SK-N-SH (cell line): ENCODE measurements around the gene CACNA2D4.

ENCODE experiments used
- CHD2 ChIP-seq: fragments of 150-350 bp; IDR thresholded peaks from 2 replicates; pipeline ENCODE4 v1.6.1; 2018; ENCODE audit warnings: low read length; ENCODE audit not compliant: partially characterized antibody
- CTCF ChIP-seq: fragments of 200-600 bp; sonication (generic); IDR thresholded peaks from 2 replicates; pipeline ENCODE4 v1.6.1; 2017; ENCODE audit warnings: antibody characterized with exemption, mild to moderate bottlenecking, moderate library complexity
- EP300 ChIP-seq, 2 experiments: IDR thresholded peaks; 2 replicates each; pipeline versions ENCODE4 v1.4.0 to v1.6.1; 2012; ENCODE audit warnings: borderline replicate concordance in 1 of 2, low read depth in 1 of 2, low read length in 1 of 2
- EZH2phosphoT487 ChIP-seq: fragments of 200-600 bp; sonication (generic); IDR thresholded peaks from 2 replicates; pipeline ENCODE4 v1.6.1; 2017; ENCODE audit warnings: low read depth, mixed run types, mild to moderate bottlenecking, antibody characterized with exemption, moderate library complexity, borderline replicate concordance
- FOSL2 ChIP-seq: IDR thresholded peaks from 2 replicates; pipeline ENCODE4 v1.4.0; 2012; ENCODE audit warnings: low read depth, mild to moderate bottlenecking, moderate library complexity, borderline replicate concordance
- IRF3 ChIP-seq: fragments of 150-350 bp; IDR thresholded peaks from 2 replicates; pipeline ENCODE4 v1.6.1; 2016; ENCODE audit warnings: mild to moderate bottlenecking, low read depth, low read length
- JUND ChIP-seq: IDR thresholded peaks from 2 replicates; pipeline ENCODE4 v1.4.0; 2012
- POLR2AphosphoS5 ChIP-seq: IDR thresholded peaks from 2 replicates; pipeline ENCODE4 v1.6.1; 2012; ENCODE audit warnings: low read depth, low read length
- REST ChIP-seq: IDR thresholded peaks from 2 replicates; pipeline ENCODE4 v1.6.1; 2012; ENCODE audit warnings: mild to moderate bottlenecking, low read depth, low read length, moderate library complexity
- RXRA ChIP-seq: IDR thresholded peaks from 2 replicates; pipeline ENCODE4 v1.4.0; 2012; ENCODE audit warnings: low read depth, mild to moderate bottlenecking, borderline replicate concordance
- TAF1 ChIP-seq: IDR thresholded peaks from 2 replicates; pipeline ENCODE4 v1.6.1; 2012; ENCODE audit warnings: low read depth, mild to moderate bottlenecking, low read length, moderate library complexity, borderline replicate concordance
- USF1 ChIP-seq: IDR thresholded peaks from 2 replicates; pipeline ENCODE4 v1.4.0; 2012; ENCODE audit warnings: low read depth, borderline replicate concordance
- TF ChIP-seq, protein P1 (sequence below): IDR thresholded peaks from 2 replicates; pipeline ENCODE4 v1.4.0; 2012; ENCODE audit warnings: low read depth

GRCh38 chr12:1811948-1812291, 106.5 kb downstream of the CACNA2D4 start:
- TF ChIP-seq CTCF, result no peak
- no peak for TF ChIP-seq JUND
- TF ChIP-seq EZH2phosphoT487, result no peak
- TF ChIP-seq, protein P1, sequence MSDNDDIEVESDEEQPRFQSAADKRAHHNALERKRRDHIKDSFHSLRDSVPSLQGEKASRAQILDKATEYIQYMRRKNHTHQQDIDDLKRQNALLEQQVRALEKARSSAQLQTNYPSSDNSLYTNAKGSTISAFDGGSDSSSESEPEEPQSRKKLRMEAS, result no peak
- TF ChIP-seq POLR2AphosphoS5, result no peak
- no peak for TF ChIP-seq REST
- TF ChIP-seq EP300 (IDR thresholded peaks at IDR 0.05; ENCODE audit: borderline replicate concordance in 1 of 2, low read depth in 1 of 2, low read length in 1 of 2), result no peak
- no peak for TF ChIP-seq FOSL2
- no peak for TF ChIP-seq USF1
- TF ChIP-seq CHD2, result no peak
- TF ChIP-seq IRF3, result no peak
- no peak for TF ChIP-seq RXRA
- no peak for TF ChIP-seq TAF1
